ENCODE measurements around the gene PRR5. TPM values are rescaled to one million over a fixed set of nuclear protein-coding genes. Genes with fewer than 3 reads are reported as not detected.

The PRR5 gene
- total and polyA plus RNA-seq, 2 donors = 5.9 to 16.2 TPM

GRCh38 chr22:44711690-44712555 is 9.9 kb downstream of the PRR5 start:
- H3K27ac ChIP-seq (ENCODE audit: low read depth in 1 of 2, low read length in 1 of 2) = peak overlapping the region in 1 of 2 donors; percentile 43
- H3K9me3 ChIP-seq (ENCODE audit: control insufficient read depth in 2 of 2, insufficient read depth in 1 of 2, low read length in 1 of 2) = no peaks in the 10 kb centered on the region
- peaks cover 15 to 50% of the 10 kb centered on the region in 2 donors for H3K4me1 ChIP-seq (ENCODE audit: control insufficient read depth in 2 of 2, insufficient read depth in 2 of 2, low read length in 2 of 2)
- H3K27me3 ChIP-seq (ENCODE audit: control insufficient read depth in 2 of 2, insufficient read depth in 1 of 2, low read length in 1 of 2) = no peaks in the 10 kb centered on the region
- no peak for DNase-seq (ENCODE audit: low read depth in 6 of 9, low spot score in 9 of 9)
- H3K36me3 ChIP-seq (ENCODE audit: control insufficient read depth in 2 of 2, insufficient read depth in 2 of 2, low read length in 1 of 2) = peaks cover 0 to 2% of the 10 kb centered on the region in 2 donors
- H3K4me3 ChIP-seq (ENCODE audit: low read length in 2 of 2) = no peak overlapping the region
- WGBS = 87% methylated on average over 23 of the region's 23 CpGs

GRCh38 chr22:44712962-44713361 is 11.0 kb downstream of the PRR5 start:
- Histone ChIP-seq H3K9me3 (ENCODE audit: control insufficient read depth in 2 of 2, insufficient read depth in 1 of 2, low read length in 1 of 2) (no peaks in the 10 kb centered on the region), H3K27me3 (ENCODE audit: control insufficient read depth in 2 of 2, insufficient read depth in 1 of 2, low read length in 1 of 2) (no peaks in the 10 kb centered on the region), H3K4me1 (ENCODE audit: control insufficient read depth in 2 of 2, insufficient read depth in 2 of 2, low read length in 2 of 2) (peaks cover 15 to 51% of the 10 kb centered on the region in 2 donors), H3K36me3 (ENCODE audit: control insufficient read depth in 2 of 2, insufficient read depth in 2 of 2, low read length in 1 of 2) (peaks cover 0 to 2% of the 10 kb centered on the region in 2 donors), H3K4me3 (ENCODE audit: low read length in 2 of 2) (no peak overlapping the region), H3K27ac (ENCODE audit: low read depth in 1 of 2, low read length in 1 of 2) (no peak overlapping the region)
- no peak for DNase-seq (ENCODE audit: low read depth in 6 of 9, low spot score in 9 of 9)
- 97% methylated on average over 8 of the region's 8 CpGs for WGBS

GRCh38 chr22:44714703-44715350 is 12.8 kb downstream of the PRR5 start:
- no peak for DNase-seq (ENCODE audit: low read depth in 6 of 9, low spot score in 9 of 9)
- no peak overlapping the region for H3K27ac ChIP-seq (ENCODE audit: low read depth in 1 of 2, low read length in 1 of 2)
- 88% methylated on average over 18 of the region's 18 CpGs for WGBS
- no peak overlapping the region for H3K4me3 ChIP-seq (ENCODE audit: low read length in 2 of 2)
- no peaks in the 10 kb centered on the region for H3K27me3 ChIP-seq (ENCODE audit: control insufficient read depth in 2 of 2, insufficient read depth in 1 of 2, low read length in 1 of 2)
- no peaks in the 10 kb centered on the region for H3K9me3 ChIP-seq (ENCODE audit: control insufficient read depth in 2 of 2, insufficient read depth in 1 of 2, low read length in 1 of 2)
- peaks cover 0 to 2% of the 10 kb centered on the region in 2 donors for H3K36me3 ChIP-seq (ENCODE audit: control insufficient read depth in 2 of 2, insufficient read depth in 2 of 2, low read length in 1 of 2)
- peaks cover 15 to 52% of the 10 kb centered on the region in 2 donors for H3K4me1 ChIP-seq (ENCODE audit: control insufficient read depth in 2 of 2, insufficient read depth in 2 of 2, low read length in 2 of 2)

DNA sequence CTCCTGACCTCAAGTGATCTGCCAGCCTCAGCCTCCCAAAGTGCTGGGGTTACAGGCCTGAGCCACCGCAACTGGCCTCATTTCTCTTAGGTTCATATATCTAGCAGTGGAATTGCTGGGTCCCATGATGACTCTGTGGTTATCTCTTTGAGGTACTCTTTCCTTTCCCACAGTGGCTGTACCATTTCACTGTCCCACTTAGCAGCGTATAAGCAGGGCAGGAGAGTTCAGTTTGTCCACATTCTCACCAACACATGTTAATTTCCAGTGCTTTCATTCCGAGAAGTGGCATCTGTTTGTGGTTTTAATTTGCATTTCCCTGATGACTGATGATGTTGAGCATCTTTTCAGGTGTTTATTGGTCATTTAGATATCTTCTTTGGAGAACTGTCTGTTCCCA is 16.4 kb downstream of the PRR5 start:
- H3K4me1 ChIP-seq (ENCODE audit: control insufficient read depth in 2 of 2, insufficient read depth in 2 of 2, low read length in 2 of 2) = peaks cover 0 to 24% of the 10 kb centered on the region in 2 donors
- 41% methylated on average over 3 of the region's 3 CpGs for WGBS
- no peak overlapping the region for H3K4me3 ChIP-seq (ENCODE audit: low read length in 2 of 2)
- H3K36me3 ChIP-seq (ENCODE audit: control insufficient read depth in 2 of 2, insufficient read depth in 2 of 2, low read length in 1 of 2) = peaks cover 0 to 7% of the 10 kb centered on the region in 2 donors
- no peak for DNase-seq (ENCODE audit: low read depth in 6 of 9, low spot score in 9 of 9)
- no peaks in the 10 kb centered on the region for H3K9me3 ChIP-seq (ENCODE audit: control insufficient read depth in 2 of 2, insufficient read depth in 1 of 2, low read length in 1 of 2)
- no peaks in the 10 kb centered on the region for H3K27me3 ChIP-seq (ENCODE audit: control insufficient read depth in 2 of 2, insufficient read depth in 1 of 2, low read length in 1 of 2)
- H3K27ac ChIP-seq (ENCODE audit: low read depth in 1 of 2, low read length in 1 of 2) = peak overlapping the region in 1 of 2 donors; percentile 17

DNA sequence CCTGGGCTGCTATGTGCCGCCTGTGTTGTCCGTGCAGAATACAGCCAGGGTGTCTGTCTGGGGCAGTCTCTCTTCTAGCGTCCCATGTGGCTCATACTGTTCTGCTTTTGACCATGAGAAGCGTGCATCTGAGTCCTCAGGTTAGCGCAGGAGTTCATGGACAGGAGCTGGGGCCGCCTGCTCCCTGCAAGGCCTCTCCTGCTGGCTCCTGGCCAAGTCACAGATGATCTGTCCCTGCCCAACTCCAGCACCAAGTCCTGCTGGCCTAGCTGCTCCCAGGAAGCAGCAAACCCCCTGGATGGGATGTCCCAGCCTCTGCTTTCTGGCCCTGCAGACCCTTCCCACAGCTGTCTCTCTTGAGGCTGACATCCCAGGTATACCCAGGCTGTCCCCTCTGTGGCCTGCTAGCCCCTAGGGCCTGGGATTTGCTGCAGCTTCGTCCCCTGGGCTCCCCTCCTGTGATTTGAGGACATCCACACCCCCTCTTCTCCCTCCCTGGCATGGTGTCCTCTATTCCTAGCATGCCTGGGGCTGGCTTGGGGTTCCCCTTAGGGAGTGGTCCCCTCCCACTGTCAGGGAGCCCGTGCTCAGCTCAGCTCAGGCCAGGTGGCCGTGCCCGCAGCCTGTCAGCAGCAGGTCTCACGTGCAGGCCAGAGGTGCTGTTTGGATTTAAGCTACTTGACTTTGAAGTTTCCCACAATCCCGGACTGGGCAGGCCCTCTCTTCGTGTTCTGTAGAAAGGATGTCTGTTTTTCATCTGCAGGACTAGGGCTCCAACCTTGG is 17.8 kb downstream of the PRR5 start:
- Histone ChIP-seq H3K9me3 (ENCODE audit: control insufficient read depth in 2 of 2, insufficient read depth in 1 of 2, low read length in 1 of 2) (no peaks in the 10 kb centered on the region), H3K36me3 (ENCODE audit: control insufficient read depth in 2 of 2, insufficient read depth in 2 of 2, low read length in 1 of 2) (peaks cover 0 to 7% of the 10 kb centered on the region in 2 donors), H3K27ac (ENCODE audit: low read depth in 1 of 2, low read length in 1 of 2) (no peak overlapping the region), H3K4me1 (ENCODE audit: control insufficient read depth in 2 of 2, insufficient read depth in 2 of 2, low read length in 2 of 2) (peaks cover 0 to 17% of the 10 kb centered on the region in 2 donors), H3K27me3 (ENCODE audit: control insufficient read depth in 2 of 2, insufficient read depth in 1 of 2, low read length in 1 of 2) (no peaks in the 10 kb centered on the region), H3K4me3 (ENCODE audit: low read length in 2 of 2) (no peak overlapping the region)
- 83% methylated on average over 13 of the region's 13 CpGs for WGBS
- no peak for DNase-seq (ENCODE audit: low read depth in 6 of 9, low spot score in 9 of 9)

DNA sequence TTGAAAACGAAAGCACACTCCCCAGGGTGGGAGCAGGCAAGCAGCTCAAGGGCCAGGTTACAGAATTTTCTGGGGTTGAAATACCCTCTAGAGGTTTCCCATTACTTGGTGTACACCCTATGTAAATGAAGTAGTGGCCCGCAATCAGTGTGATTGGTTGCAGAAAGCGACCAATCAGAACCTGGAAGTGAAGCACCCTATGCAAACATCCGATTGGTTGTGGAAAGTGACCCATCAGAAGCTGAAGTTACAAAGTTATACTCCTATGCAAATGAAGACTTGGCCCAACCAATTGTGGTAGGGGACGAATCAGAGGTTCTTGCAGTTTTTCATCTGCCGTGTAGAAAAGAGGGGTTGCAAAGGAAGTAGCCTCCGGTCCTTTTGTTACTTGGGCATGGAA is 19.2 kb downstream of the PRR5 start:
- no peaks in the 10 kb centered on the region for H3K9me3 ChIP-seq (ENCODE audit: control insufficient read depth in 2 of 2, insufficient read depth in 1 of 2, low read length in 1 of 2)
- no peak overlapping the region for H3K4me3 ChIP-seq (ENCODE audit: low read length in 2 of 2)
- H3K27me3 ChIP-seq (ENCODE audit: control insufficient read depth in 2 of 2, insufficient read depth in 1 of 2, low read length in 1 of 2) = no peaks in the 10 kb centered on the region
- no peak overlapping the region for H3K27ac ChIP-seq (ENCODE audit: low read depth in 1 of 2, low read length in 1 of 2)
- no peak for DNase-seq (ENCODE audit: low read depth in 6 of 9, low spot score in 9 of 9)
- 95% methylated on average over 7 of the region's 7 CpGs for WGBS
- peaks cover 0 to 8% of the 10 kb centered on the region in 2 donors for H3K36me3 ChIP-seq (ENCODE audit: control insufficient read depth in 2 of 2, insufficient read depth in 2 of 2, low read length in 1 of 2)
- H3K4me1 ChIP-seq (ENCODE audit: control insufficient read depth in 2 of 2, insufficient read depth in 2 of 2, low read length in 2 of 2) = peaks cover 0 to 17% of the 10 kb centered on the region in 2 donors

DNA sequence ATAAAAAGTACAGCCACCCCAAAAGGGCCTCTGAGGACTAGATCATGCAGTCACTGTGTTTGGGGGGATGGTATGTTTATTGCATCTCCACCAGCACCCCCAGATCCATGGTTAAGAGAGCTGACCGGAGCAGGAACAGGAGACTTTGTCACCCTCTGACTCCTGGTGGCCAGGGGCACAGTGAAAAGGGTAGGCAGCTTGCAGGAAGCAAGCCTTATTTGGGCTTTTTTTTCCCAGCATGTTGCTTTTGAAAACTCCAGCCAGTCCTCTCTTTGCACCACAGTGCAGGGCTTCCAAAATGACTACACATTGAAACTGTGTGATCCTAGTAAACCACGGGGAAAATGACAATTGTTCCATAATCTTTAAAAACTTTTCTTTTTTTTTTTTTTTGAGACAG is 20.6 kb downstream of the PRR5 start:
- no peak for DNase-seq (ENCODE audit: low read depth in 6 of 9, low spot score in 9 of 9)
- peaks cover 0 to 17% of the 10 kb centered on the region in 2 donors for H3K4me1 ChIP-seq (ENCODE audit: control insufficient read depth in 2 of 2, insufficient read depth in 2 of 2, low read length in 2 of 2)
- no peaks in the 10 kb centered on the region for H3K27me3 ChIP-seq (ENCODE audit: control insufficient read depth in 2 of 2, insufficient read depth in 1 of 2, low read length in 1 of 2)
- no peaks in the 10 kb centered on the region for H3K9me3 ChIP-seq (ENCODE audit: control insufficient read depth in 2 of 2, insufficient read depth in 1 of 2, low read length in 1 of 2)
- peaks cover 0 to 13% of the 10 kb centered on the region in 2 donors for H3K36me3 ChIP-seq (ENCODE audit: control insufficient read depth in 2 of 2, insufficient read depth in 2 of 2, low read length in 1 of 2)
- H3K27ac ChIP-seq (ENCODE audit: low read depth in 1 of 2, low read length in 1 of 2) = no peak overlapping the region
- no peak overlapping the region for H3K4me3 ChIP-seq (ENCODE audit: low read length in 2 of 2)
- 98% methylated on average over 2 of the region's 2 CpGs for WGBS

GRCh38 chr22:44723801-44724200 is 21.8 kb downstream of the PRR5 start:
- peaks cover 0 to 13% of the 10 kb centered on the region in 2 donors for H3K36me3 ChIP-seq (ENCODE audit: control insufficient read depth in 2 of 2, insufficient read depth in 2 of 2, low read length in 1 of 2)
- DNase-seq (ENCODE audit: low read depth in 6 of 9, low spot score in 9 of 9) = peak in 1 of 9 donors; percentile 29
- 98% methylated on average over 2 of the region's 2 CpGs for WGBS
- H3K9me3 ChIP-seq (ENCODE audit: control insufficient read depth in 2 of 2, insufficient read depth in 1 of 2, low read length in 1 of 2) = no peaks in the 10 kb centered on the region
- no peak overlapping the region for H3K27ac ChIP-seq (ENCODE audit: low read depth in 1 of 2, low read length in 1 of 2)
- no peaks in the 10 kb centered on the region for H3K27me3 ChIP-seq (ENCODE audit: control insufficient read depth in 2 of 2, insufficient read depth in 1 of 2, low read length in 1 of 2)
- H3K4me1 ChIP-seq (ENCODE audit: control insufficient read depth in 2 of 2, insufficient read depth in 2 of 2, low read length in 2 of 2) = peaks cover 0 to 21% of the 10 kb centered on the region in 2 donors
- no peak overlapping the region for H3K4me3 ChIP-seq (ENCODE audit: low read length in 2 of 2)
